ENCODE data around the gene ARAP1. TPM values are rescaled to one million over a fixed set of nuclear protein-coding genes. Genes with fewer than 3 reads are reported as not detected.
A peak's percentile ranks its signal among the peaks of the same experiment; 100 is the strongest.

ARAP1 gene
- total RNA-seq, 1 experiment from 2014 or later: 86.2 TPM

DNA sequence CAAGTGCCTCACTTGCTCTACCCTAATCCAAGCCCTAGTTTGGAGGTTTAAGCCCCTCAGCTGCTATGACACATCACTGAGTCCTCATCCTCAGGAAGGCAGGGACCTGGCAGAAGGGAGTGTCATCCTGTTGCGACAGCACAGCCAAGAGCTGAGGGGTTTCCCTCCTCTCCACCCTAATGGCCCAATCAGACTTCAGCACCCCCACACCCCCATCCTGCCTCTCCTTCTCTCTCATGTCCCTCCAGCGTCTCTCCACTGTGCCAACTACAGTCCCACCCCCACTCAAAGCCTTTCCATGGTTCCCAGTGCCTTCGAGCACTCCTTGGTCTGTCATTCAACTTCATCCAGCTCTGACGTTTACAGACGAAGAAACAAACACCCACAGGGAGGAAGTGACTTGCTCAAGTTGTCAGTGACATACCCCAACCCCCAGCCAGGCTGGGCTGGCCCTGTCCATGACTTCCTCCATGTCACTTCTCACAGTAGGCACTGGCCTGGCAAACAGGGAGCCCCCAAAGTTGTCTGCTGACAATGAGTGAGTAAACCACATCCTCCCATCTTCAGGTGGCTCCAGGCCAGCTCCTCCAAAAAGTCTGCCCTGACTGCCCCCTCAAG, 15.6 kb downstream of the ARAP1 start:
- peak overlapping the region; percentile 84 for H3K27ac ChIP-seq (ENCODE audit: low read length)
- ATAC-seq: peak; percentile 73
- peak overlapping the region; percentile 64 for H3K9ac ChIP-seq (ENCODE audit: low read length)
- peaks cover 52% of the 10 kb centered on the region for H3K4me1 ChIP-seq (ENCODE audit: insufficient read depth, low read length)
- DNase-seq: peak; percentile 85
- no peak overlapping the region for H3K4me3 ChIP-seq (ENCODE audit: low read length)
- H3K9me2 ChIP-seq (replicated peaks; ENCODE audit: low read length): no peaks in the 10 kb centered on the region
- peak overlapping the region; percentile 56 for H2AFZ ChIP-seq (ENCODE audit: low read length)
- no TSS peak for BruUV-seq (replicated peaks)
- H3K79me2 ChIP-seq (ENCODE audit: low read length): peaks cover 57% of the 10 kb centered on the region
- no peaks in the 10 kb centered on the region for H3K27me3 ChIP-seq (ENCODE audit: low read length)
- TF ChIP-seq, protein P1, sequence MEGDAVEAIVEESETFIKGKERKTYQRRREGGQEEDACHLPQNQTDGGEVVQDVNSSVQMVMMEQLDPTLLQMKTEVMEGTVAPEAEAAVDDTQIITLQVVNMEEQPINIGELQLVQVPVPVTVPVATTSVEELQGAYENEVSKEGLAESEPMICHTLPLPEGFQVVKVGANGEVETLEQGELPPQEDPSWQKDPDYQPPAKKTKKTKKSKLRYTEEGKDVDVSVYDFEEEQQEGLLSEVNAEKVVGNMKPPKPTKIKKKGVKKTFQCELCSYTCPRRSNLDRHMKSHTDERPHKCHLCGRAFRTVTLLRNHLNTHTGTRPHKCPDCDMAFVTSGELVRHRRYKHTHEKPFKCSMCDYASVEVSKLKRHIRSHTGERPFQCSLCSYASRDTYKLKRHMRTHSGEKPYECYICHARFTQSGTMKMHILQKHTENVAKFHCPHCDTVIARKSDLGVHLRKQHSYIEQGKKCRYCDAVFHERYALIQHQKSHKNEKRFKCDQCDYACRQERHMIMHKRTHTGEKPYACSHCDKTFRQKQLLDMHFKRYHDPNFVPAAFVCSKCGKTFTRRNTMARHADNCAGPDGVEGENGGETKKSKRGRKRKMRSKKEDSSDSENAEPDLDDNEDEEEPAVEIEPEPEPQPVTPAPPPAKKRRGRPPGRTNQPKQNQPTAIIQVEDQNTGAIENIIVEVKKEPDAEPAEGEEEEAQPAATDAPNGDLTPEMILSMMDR (conservative IDR thresholded peaks at IDR 0.05; ENCODE audit: low read depth, low read length): no peak
- TF ChIP-seq EZH2 (IDR thresholded peaks at IDR 0.05; ENCODE audit: low read length, unreplicated experiment) (no peak), EZH2phosphoT487 (IDR thresholded peaks at IDR 0.05; ENCODE audit: borderline replicate concordance, low read length) (no peak)
- H4K20me1 ChIP-seq (ENCODE audit: low read length): no peaks in the 10 kb centered on the region
- H3K36me3 ChIP-seq (ENCODE audit: low read depth, low read length): 0 out of 2 replicates have a peak, but pooled peaks cover 4% of the 10 kb centered on the region
- H3K4me2 ChIP-seq (ENCODE audit: low read length): peak overlapping the region; percentile 58
- no peaks in the 10 kb centered on the region for H3F3A ChIP-seq (ENCODE audit: low read length, unreplicated experiment)
- intact Hi-C loops (cut with micrococcal nuclease): no loop called here
- POLR2A ChIA-PET (ENCODE audit: unreplicated experiment): no interaction called here
- no peaks in the 10 kb centered on the region for H3K9me3 ChIP-seq (ENCODE audit: low read length)
- CTCF ChIA-PET: no interaction called here

DNA sequence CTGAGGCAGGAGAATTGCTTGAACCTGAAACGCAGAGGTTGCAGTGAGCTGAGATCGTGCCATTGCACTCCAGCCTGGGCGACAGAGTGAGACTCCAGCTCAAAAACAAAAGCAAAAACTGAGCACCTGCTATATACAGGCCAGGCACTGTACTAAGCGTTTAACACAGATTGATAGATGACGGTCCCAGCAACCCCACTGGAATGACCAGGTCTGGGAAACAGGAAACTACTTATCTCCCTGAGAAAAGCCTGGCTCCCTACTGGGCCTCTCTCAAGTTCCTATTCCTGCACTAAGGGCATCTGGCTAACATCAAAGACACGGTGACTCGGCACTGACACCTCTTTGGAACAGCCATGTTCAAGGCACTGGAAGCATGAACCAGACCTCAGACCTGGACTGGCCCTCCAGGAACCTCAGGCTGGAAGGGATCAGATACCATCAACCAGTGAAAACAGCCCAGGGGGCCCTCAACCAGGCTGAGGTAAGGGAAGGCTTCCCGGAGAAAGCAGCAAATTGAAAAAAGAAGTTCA, 16.6 kb downstream of the ARAP1 start:
- Histone ChIP-seq H3F3A (ENCODE audit: low read length, unreplicated experiment) (no peaks in the 10 kb centered on the region), H3K27ac (ENCODE audit: low read length) (peak overlapping the region; percentile 84), H3K4me3 (ENCODE audit: low read length) (no peak overlapping the region), H3K9me2 (replicated peaks; ENCODE audit: low read length) (no peaks in the 10 kb centered on the region), H4K20me1 (ENCODE audit: low read length) (no peaks in the 10 kb centered on the region), H3K9ac (ENCODE audit: low read length) (peak overlapping the region; percentile 64), H3K9me3 (ENCODE audit: low read length) (no peaks in the 10 kb centered on the region), H3K4me2 (ENCODE audit: low read length) (peak overlapping the region; percentile 58; the same call in 1 of the 2 replicates), H3K79me2 (ENCODE audit: low read length) (peaks cover 49% of the 10 kb centered on the region), H3K4me1 (ENCODE audit: insufficient read depth, low read length) (peaks cover 42% of the 10 kb centered on the region), H2AFZ (ENCODE audit: low read length) (no peak overlapping the region), H3K27me3 (ENCODE audit: low read length) (no peaks in the 10 kb centered on the region), H3K36me3 (ENCODE audit: low read depth, low read length) (peaks cover 11% of the 10 kb centered on the region; the same call in 1 of the 2 replicates)
- no TSS peak for BruUV-seq (replicated peaks)
- ChIA-PET CTCF (no interaction called here), POLR2A (ENCODE audit: unreplicated experiment) (no interaction called here)
- DNase-seq (peak; percentile 67), ATAC-seq (peak; percentile 15; the same call in 1 of the 2 replicates)
- intact Hi-C loops (cut with micrococcal nuclease): no loop called here
- TF ChIP-seq EZH2 (IDR thresholded peaks at IDR 0.05; ENCODE audit: low read length, unreplicated experiment) (no peak), EZH2phosphoT487 (IDR thresholded peaks at IDR 0.05; ENCODE audit: borderline replicate concordance, low read length) (no peak)
- TF ChIP-seq, protein P1 (conservative IDR thresholded peaks at IDR 0.05; ENCODE audit: low read depth, low read length): no peak

DNA sequence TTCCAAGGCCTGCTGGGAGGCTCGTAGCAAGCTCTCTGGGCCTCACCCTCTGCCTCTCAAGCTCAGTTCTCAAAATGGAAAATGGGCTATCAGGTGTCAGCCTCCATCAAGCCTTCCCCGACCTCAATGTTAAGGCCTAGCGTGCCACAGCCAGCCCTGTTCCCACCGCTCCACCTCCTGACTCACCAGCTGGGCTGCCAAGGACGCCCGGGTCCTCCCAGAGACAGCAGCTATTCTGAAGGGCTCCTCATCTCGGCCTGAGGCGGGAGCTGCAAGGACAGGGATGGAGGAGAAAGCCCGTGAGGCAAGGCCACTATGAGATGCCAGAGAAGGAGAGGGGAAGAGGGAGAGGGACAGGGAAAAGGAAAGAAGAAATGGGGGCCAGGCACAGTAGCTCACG, 19.9 kb downstream of the ARAP1 start:
- POLR2A ChIA-PET (ENCODE audit: unreplicated experiment): interaction anchor here (0.7 kb wide), 1 partner anchor 36 kb away, joined by 5 read pairs; no protein-coding TSS in a partner anchor
- H2AFZ ChIP-seq (ENCODE audit: low read length): no peak overlapping the region
- no peaks in the 10 kb centered on the region for H3F3A ChIP-seq (ENCODE audit: low read length, unreplicated experiment)
- H3K4me3 ChIP-seq (ENCODE audit: low read length): no peak overlapping the region
- no peaks in the 10 kb centered on the region for H3K27me3 ChIP-seq (ENCODE audit: low read length)
- ATAC-seq (no peak), DNase-seq (no peak)
- H3K4me2 ChIP-seq (ENCODE audit: low read length): no peak overlapping the region
- intact Hi-C loops (cut with micrococcal nuclease): no loop called here
- peaks cover 26% of the 10 kb centered on the region; the same call in 1 of the 2 replicates for H3K79me2 ChIP-seq (ENCODE audit: low read length)
- no peaks in the 10 kb centered on the region for H3K9me2 ChIP-seq (replicated peaks; ENCODE audit: low read length)
- no TSS peak for BruUV-seq (replicated peaks)
- TF ChIP-seq, protein P1 (conservative IDR thresholded peaks at IDR 0.05; ENCODE audit: low read depth, low read length): no peak
- TF ChIP-seq EZH2 (IDR thresholded peaks at IDR 0.05; ENCODE audit: low read length, unreplicated experiment): no peak
- no peak for TF ChIP-seq EZH2phosphoT487 (IDR thresholded peaks at IDR 0.05; ENCODE audit: borderline replicate concordance, low read length)
- CTCF ChIA-PET: no interaction called here
- no peak overlapping the region for H3K9ac ChIP-seq (ENCODE audit: low read length)
- H3K4me1 ChIP-seq (ENCODE audit: insufficient read depth, low read length): peaks cover 21% of the 10 kb centered on the region
- H3K27ac ChIP-seq (ENCODE audit: low read length): no peak overlapping the region
- peaks cover 8% of the 10 kb centered on the region; the same call in 1 of the 2 replicates for H3K36me3 ChIP-seq (ENCODE audit: low read depth, low read length)
- H3K9me3 ChIP-seq (ENCODE audit: low read length): no peaks in the 10 kb centered on the region
- H4K20me1 ChIP-seq (ENCODE audit: low read length): no peaks in the 10 kb centered on the region

Measured in PC-3 (cell line).